Glutamatergic neuron (in vitro differentiated cells): ENCODE data around the gene CDH26. TPM values are rescaled to one million over a fixed set of nuclear protein-coding genes. Genes with fewer than 3 reads are reported as not detected.

Experiments used
- DNase-seq: peaks from one replicate; pipeline ENCODE4 v3.0.0; 2022
- H3K27ac Mint-ChIP-seq: one replicate; pipeline ENCODE4 v1.8.0; 2020; ENCODE audit warnings: mild to moderate bottlenecking, mixed read lengths, inconsistent platforms; ENCODE audit not compliant: unreplicated experiment
- H3K27me3 Mint-ChIP-seq: one replicate; pipeline ENCODE4 v1.8.0; 2020; ENCODE audit warnings: mild to moderate bottlenecking, moderate library complexity, mixed read lengths, inconsistent platforms; ENCODE audit not compliant: unreplicated experiment
- H3K36me3 Mint-ChIP-seq: one replicate; pipeline ENCODE4 v1.8.0; 2020; ENCODE audit warnings: mild to moderate bottlenecking, mixed read lengths, inconsistent platforms; ENCODE audit not compliant: unreplicated experiment
- H3K4me1 Mint-ChIP-seq: one replicate; pipeline ENCODE4 v1.8.0; 2020; ENCODE audit warnings: mild to moderate bottlenecking, low read depth, mixed read lengths, inconsistent platforms; ENCODE audit not compliant: unreplicated experiment
- H3K4me3 Mint-ChIP-seq: one replicate; pipeline ENCODE4 v1.8.0; 2020; ENCODE audit warnings: mild to moderate bottlenecking, mixed read lengths, inconsistent platforms; ENCODE audit not compliant: unreplicated experiment
- H3K9me3 Mint-ChIP-seq: one replicate; pipeline ENCODE4 v1.8.0; 2020; ENCODE audit warnings: mild to moderate bottlenecking, moderate library complexity, mixed read lengths, inconsistent platforms; ENCODE audit not compliant: unreplicated experiment
- total RNA-seq: library from RNA; stranded (reverse); fragmentation: NEBNext Ultra II Directional; extraction: Animal tissue kit (Norgen Biotek cat#: 25700); gene quantifications from one replicate; pipeline ENCODE4 v1.2.1, GENCODE V29; 2021; ENCODE audit not compliant: unreplicated experiment
- TF ChIP-seq, protein P1 (sequence below): fragments of 200-600 bp; sonication (generic); IDR thresholded peaks from one replicate; pipeline ENCODE4 v1.5.0; 2021; ENCODE audit not compliant: partially characterized antibody, unreplicated experiment

The CDH26 gene
- total RNA-seq, 1 donor from 2014 or later = 0.76 TPM

DNA sequence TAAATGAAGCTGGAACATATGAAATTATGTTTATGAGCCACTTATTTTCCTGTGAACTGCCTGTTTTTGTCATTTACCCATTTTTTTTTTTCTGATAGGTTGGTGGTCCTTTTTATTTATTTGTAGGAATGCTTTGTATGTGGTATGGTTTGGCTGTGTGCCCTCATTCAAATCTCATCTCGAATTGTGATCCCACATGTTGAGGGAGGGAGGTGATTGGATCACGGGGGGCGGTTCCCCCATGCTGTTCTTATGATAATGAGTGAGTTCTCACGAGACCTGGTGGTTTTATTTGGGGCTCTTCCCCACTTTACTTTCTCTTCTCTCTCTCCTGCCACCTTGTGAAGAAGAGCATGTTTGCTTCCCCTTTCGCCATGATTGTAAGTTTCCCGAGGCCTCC is 77.3 kb downstream of the CDH26 start:
- Mint-ChIP-seq H3K27me3 (peaks cover 2% of the 10 kb centered on the region), H3K4me1 (no peaks in the 10 kb centered on the region), H3K36me3 (no peaks in the 10 kb centered on the region), H3K27ac (no peak overlapping the region), H3K9me3 (peaks cover 1% of the 10 kb centered on the region), H3K4me3 (no peak overlapping the region)
- no peak for DNase-seq
- TF ChIP-seq, protein P1, sequence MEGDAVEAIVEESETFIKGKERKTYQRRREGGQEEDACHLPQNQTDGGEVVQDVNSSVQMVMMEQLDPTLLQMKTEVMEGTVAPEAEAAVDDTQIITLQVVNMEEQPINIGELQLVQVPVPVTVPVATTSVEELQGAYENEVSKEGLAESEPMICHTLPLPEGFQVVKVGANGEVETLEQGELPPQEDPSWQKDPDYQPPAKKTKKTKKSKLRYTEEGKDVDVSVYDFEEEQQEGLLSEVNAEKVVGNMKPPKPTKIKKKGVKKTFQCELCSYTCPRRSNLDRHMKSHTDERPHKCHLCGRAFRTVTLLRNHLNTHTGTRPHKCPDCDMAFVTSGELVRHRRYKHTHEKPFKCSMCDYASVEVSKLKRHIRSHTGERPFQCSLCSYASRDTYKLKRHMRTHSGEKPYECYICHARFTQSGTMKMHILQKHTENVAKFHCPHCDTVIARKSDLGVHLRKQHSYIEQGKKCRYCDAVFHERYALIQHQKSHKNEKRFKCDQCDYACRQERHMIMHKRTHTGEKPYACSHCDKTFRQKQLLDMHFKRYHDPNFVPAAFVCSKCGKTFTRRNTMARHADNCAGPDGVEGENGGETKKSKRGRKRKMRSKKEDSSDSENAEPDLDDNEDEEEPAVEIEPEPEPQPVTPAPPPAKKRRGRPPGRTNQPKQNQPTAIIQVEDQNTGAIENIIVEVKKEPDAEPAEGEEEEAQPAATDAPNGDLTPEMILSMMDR = no peak

DNA sequence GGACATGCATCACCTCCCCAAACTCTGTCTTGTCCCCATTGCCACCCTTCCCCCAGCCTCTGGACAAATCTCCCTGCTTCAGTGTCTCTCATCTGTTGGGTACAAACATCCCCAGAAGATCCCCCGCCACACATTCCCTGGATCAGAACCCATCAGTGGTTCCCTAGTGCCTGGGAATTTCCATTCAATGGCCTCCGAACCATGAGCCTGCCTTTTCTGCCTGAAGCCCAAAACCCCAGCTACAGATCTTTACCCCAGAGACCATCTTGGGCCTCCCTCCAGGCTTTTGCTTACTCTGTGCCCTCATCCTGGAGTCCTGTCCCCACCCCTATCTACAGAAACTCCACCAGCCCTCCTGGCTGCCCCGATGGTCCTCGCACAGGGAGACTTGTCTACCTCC is 78.1 kb downstream of the CDH26 start:
- Mint-ChIP-seq H3K4me3 (no peak overlapping the region), H3K27ac (no peak overlapping the region), H3K9me3 (peaks cover 1% of the 10 kb centered on the region), H3K27me3 (peaks cover 2% of the 10 kb centered on the region), H3K36me3 (no peaks in the 10 kb centered on the region), H3K4me1 (no peaks in the 10 kb centered on the region)
- no peak for DNase-seq
- TF ChIP-seq, protein P1 = no peak

DNA sequence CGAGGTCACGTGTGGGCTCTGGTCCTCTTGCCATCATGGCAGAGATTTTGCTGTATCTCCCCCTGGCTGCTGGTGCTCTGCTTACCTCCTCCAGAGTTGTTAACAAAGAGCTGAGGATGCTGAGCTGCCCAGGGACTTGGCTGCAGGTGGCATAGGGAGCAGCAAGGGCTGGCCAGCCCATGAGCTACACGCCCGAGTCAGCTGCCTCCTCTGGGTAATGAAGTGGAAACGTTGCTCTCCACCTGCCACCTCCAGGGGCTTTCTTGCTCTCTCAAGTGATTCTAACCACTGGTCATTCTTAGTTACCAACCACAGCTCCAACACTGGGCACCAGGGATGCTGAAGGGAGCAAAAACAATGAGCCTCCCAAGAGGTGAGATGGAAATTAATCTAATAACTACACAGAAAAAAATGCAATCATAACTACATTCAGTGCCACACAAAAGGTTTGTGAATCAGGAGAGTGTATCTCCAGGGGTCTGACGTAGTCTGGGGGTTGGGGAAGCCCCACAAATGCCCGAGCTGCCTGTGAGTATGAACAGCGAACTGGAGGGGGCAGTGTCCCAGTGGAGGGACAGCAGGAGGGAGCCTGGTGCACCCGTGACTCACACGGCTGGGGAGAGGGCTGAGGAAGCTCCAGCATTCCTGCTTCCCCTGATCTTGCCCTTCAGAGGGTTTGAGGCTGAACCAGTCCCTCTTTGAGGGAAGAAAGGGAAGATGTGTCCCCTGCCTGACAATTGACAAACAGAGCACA is 78.7 kb downstream of the CDH26 start:
- Mint-ChIP-seq H3K4me1 (no peaks in the 10 kb centered on the region), H3K27me3 (peaks cover 2% of the 10 kb centered on the region), H3K27ac (no peak overlapping the region), H3K9me3 (peaks cover 1% of the 10 kb centered on the region), H3K36me3 (no peaks in the 10 kb centered on the region), H3K4me3 (no peak overlapping the region)
- TF ChIP-seq, protein P1 = no peak
- no peak for DNase-seq

DNA sequence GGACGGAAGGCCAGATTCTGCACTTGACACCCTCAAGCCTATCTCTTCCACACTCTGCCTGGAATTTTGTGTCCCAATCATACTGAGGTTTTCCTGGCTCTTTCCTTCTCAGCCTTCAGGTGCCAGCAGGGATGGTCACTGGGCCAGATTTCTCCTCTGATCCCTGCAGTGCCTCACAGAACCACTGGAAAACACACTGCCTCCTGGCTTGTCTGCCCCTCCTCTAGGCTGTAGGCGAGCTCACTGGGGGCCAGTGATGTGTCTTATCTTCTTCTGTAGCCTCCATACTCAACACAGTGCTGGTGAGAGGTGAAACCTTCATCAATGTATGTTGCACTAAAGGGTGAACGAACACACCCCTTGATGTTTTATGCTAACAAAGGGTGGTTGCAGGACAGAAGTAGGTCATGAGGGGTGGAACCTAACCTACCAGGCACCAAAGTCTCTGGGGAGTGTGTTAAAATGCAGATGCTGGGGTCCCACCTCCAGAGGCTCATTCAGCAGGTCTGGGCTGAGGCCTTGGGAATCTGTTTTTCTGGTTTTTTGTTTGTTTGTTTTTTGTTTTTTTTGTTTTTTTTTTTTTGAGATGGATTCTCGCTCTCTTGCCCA is 80.3 kb downstream of the CDH26 start:
- Mint-ChIP-seq H3K27me3 (peaks cover 2% of the 10 kb centered on the region), H3K9me3 (no peaks in the 10 kb centered on the region), H3K27ac (no peak overlapping the region), H3K4me1 (no peaks in the 10 kb centered on the region), H3K4me3 (no peak overlapping the region), H3K36me3 (no peaks in the 10 kb centered on the region)
- TF ChIP-seq, protein P1 = no peak
- no peak for DNase-seq

DNA sequence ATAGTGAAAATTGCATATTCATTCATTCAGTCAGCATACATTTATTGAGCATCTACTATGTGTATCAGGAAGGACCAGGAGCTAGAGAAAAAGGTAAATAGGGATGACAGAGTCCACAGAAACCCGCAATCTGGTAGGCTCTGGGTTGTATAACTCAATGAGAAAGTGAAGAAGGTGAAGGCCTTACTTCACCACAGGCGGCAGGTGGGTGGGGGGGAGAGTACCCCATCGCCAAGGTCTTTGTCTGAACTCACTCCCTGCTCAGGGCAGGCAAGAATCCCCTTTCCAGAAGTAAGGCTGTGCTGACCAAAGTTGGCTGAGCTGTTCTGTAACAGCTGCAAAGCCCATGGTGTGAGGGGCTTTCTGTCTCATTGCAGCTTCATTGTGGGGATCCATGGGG is 81.3 kb downstream of the CDH26 start:
- Mint-ChIP-seq H3K4me3 (no peak overlapping the region), H3K27ac (no peak overlapping the region), H3K4me1 (no peaks in the 10 kb centered on the region), H3K36me3 (no peaks in the 10 kb centered on the region), H3K9me3 (no peaks in the 10 kb centered on the region), H3K27me3 (peaks cover 2% of the 10 kb centered on the region)
- TF ChIP-seq, protein P1 = no peak
- DNase-seq = no peak
